ENCODE results near the gene DOK1.

DOK1 gene

DNA sequence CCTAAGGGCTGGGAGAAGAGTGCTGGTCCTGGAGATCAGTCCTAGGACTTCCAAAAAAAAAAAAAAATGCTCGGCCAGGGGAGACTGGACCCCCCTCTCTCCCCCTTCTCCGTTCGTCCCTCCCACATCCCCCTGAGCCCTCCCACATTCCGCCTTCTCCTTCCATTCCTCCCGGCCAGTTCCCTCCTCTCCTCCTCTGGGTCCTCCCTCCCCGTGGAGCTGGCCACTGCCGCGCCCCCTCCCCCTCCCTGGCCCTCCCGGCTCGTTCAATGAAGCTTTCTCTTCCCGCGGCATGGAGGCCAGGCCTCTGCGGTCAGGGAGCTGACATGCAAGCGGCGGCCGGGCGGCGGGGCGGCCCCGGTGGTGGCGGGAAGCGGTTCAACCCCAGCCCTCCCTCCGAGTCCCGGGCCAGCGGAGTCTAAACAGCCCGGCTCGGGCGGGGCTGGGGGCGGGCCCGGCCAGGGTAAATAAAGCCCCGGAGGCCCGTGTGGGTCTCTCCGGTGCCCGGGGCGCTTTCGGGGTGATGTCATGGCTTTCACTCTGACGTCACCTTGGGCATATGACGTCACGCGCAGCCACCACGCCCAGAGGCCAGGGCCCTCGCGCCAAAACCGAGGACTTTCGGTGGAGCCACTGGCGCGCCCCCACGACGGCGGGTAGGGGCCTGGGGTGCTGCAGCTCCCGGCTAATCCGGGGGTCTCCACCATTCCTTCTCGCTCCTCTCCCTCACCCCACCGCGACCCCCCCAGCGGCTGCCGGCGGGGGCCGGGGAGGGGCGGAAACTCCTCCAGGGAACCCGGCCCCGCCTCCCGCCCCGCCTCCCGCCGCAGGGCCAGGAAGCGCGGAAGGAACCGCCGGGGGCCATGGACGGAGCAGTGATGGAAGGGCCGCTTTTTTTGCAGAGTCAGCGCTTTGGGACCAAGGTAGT lies at the start of gene DOK1, which contains the start of gene LOXL3:
DOK1 (plus strand) TSS at position 829 of the 928 bp plus-strand sequence; CDS start at position 864, 35 bp downstream.
LOXL3 (minus strand) TSS at position 51 of the 928 bp plus-strand sequence. CDS start 1,308 bp downstream, outside the sequence.
- DNase-seq, result peak; percentile 46 to 69

DNA sequence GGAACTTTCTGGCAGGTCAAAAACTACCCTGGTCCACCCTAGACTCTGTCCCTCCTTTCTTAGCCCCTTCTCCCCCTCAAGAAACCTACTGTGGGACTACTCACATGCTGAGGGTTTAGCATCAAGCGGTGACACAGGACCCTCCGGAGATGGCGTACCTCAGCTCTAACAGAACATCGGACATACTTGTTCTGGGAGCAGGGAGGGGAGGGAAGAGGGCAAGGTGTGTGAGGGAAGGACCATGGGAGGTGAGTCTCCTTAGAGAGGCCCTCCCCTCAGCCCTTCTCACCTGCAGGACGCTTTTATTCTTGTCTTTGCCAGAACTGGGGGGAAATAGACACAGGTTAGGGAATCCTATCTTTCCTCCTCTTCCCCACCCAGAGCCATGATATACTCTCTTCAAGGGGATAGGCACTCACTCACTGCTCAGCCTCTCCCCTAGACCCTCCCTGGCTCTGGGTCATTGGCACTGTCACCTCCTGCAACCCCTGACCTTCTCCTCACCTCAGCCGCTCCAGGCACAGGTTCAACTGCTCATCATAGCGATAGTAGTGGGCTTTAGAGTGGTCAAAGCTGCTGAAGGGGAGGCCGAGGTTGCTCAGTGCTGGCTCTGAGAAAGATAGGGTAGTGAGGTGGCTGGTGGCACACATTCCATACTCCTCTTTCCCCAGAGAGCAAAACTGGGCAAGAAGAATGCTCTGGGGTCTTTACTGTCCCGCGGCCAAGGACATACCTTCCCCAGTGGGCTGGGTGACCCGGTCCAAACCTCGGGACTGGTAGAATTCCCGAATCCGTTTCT lies 48.9 kb upstream of the DOK1 start:
- DNase-seq, result no peak

DNA sequence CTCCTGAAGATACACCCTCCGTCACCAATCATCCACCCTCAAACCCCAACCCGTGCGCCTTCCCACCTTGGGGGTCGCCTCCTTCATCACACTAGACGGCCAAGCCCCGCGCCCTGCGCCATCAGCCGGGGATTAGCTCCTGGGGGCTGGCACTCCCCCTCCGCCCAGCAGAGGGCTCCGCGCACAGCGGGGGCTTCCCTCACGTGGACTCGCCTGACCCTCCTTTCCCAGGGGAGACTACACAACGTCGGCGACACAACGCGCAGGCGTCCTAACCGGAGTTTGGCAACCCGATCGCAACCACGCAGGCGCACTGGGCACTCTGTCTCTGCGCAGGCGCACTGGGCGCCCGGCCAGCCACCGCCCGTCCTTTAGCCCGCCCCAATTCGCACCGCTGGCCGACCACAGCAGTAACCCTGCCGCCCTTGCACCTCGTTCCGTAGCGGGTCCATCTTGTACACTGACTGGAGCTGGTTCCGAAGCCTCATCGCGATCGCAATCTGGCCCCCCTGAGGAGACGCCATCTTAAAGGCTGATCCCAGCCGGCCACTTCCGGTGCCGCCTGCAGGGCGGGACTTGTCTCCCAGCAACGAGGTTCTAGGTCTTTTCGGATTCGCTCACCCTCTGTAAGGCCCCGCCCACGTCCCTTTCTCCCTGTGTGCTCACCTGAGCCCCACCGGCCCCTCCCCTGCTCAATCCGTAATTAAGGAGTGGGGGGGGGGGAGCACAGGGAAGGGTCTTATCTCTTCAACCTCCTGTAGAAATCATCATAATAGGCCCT lies 47.2 kb upstream of the DOK1 start, which contains the start of gene PCGF1:
PCGF1 (minus strand) TSS at position 551 of the 781 bp plus-strand sequence; CDS start at position 524, 27 bp downstream.
- peak; percentile 89 to 98 for DNase-seq

DNA sequence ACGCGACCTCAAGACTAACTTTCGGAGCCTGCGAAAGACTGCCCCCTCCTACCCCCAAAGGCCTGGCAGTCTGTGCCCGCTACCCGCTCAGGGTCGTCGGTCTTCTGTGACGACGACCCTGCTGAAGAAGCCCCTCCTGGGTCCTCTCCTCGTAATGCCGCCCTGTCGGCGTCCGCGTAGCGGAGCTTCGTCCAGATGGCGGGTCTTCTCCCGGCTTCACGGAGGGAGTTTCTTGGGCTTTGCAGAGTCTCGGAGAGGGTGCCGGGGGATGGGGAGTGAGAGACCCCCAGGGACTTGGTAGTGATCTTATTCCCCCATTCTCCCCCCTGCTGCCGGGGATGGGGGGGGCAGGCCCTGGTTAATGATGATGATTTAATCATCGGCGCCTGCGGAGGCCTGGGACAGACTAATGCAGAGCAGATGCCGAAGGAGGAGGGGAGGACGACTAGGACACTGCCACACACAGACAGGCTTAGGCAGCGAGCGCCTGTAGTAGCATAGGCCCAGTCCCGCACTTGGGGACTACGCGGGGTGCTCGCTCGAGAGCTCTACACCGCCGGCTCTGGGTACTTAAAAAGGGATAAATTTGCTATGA lies 46.5 kb upstream of the DOK1 start:
- no peak for DNase-seq

DNA sequence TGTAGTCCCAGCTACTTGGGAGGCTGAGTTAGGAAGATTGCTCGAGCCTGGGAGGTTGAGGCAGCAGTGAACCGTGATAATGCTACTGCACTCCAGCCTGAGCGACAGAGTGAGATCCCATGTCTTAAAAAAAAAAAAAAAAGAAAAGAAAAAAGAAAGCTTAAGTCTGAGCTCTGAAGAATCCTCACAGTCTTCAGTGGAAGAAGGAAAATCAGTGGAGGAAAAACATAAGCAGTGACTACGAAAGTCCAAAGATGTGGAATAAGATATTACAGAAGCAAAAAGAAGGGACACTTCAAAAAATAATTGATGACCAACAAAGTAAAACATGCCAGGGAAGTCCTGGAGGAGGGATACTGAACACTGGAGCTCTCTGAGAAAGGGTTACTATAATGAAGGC lies 44.2 kb upstream of the DOK1 start:
- no peak for DNase-seq

DNA sequence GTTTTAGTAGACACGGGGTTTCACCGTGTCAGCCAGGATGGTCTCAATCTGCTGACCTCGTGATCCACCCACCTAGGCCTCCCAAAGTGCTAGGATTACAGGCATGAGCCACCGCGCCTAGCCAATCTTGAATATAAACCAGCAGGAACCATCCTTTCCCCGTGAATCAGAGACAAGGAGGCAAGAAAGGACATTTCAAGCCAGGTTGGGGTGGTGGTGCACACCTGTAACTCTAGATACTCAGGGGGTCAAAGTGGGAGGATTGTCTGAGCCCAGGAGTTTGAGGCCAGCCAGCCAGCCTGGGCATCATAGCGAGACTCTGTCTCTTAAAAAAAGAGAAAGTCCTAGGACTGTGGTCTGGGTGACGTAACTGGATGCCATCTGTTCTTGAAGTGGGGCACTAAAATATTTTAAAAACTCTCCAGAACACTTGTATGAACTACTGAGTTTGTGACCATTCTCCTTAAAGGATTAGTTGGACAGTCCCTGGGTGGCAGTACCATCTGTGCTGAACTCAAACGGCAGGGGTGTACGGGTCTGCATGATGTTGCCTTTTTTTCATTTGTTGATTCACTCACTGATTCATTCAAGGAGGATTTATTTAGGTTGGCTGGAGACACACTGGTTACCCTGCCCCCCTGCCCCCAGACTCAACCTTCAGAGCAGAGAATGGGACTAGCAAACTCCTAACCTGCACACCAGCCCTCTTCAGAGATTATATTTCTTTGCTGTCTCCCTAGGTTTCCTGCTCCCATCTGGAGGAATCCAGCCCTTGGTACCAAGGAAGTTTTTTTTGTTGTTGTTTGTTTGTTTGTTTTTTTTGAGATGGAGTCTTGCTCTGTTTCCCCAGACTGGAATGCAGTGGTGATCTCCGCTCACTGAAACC lies 43.2 kb upstream of the DOK1 start:
- DNase-seq, result no peak

DNA sequence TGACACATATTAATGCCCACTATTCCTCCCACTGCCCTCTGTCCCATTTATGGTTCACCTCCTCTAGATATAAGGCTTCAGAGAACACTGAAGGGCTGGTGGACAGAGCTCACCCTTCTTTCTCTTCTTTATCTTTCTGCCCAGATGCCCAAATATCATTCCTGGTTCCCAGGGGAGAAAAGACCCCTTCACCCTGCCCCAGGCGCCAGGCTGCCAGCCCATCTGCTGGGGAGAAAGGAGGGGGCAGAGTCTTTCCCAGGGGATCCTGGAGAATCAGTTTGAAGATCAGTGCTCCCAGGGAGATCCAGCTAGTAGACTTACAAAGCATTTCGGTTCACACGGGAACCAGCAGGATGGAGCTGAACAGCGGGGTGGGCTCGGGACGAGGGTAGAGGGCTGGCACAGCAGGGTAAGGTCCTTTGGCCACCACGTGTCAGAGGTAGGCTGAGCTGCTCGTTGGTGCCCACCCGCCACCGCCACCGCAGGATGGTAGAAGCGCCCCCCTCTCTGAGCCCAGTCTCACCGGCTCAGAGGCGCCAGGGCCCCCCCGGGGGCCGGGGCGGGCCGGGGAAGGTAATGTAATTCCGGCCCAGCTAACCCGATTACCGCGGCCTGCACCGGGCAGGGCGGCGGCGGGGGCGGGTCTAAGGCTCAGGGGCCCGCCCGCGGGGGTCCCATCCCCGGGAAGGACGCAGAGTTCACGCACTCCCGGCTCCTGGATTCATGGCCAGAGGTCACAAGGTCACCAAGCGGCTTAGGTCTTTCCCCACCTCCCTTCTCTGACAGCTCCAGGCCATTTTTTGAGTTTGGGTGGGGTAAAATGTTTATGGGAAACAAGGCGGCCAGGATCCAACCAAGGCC lies 41.5 kb upstream of the DOK1 start:
- no peak for DNase-seq

DNA sequence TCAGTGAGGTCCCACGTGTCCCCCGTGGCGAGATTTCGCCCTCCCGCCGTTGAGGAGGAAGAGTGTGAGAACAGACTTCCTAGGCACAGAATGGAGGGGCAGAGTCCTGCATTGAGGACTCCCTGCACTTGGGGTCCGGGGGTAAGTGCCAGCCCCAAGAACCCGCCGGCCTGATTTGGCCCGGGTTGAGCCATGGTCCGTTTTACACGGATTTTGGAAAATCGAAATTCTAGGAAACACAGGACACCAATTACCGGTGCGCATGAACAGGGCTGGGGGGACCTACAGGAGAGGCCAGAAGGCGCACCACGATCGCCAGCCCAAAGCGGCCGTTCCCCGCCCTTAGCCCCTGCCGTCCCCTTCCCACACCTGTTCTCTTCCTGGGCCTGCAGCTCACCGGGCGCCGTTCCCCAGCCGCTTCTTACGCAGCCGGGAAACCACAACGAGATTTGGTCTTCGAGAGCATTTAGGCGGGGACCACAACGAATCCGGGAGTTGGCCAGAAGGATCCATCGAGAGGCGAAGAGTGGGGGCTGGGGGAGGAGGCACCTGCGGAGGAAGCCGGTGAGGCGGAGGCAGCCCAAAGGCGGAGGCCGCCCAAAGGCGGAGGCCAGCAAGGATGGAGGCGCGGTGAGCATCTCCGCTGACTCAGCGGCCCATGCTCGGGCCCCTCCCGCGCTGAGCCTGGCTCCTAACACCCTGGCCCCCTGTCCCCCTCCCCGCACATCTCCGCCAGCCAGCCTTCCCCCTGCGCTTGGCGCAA lies 40.7 kb upstream of the DOK1 start:
- no peak for DNase-seq

DNA sequence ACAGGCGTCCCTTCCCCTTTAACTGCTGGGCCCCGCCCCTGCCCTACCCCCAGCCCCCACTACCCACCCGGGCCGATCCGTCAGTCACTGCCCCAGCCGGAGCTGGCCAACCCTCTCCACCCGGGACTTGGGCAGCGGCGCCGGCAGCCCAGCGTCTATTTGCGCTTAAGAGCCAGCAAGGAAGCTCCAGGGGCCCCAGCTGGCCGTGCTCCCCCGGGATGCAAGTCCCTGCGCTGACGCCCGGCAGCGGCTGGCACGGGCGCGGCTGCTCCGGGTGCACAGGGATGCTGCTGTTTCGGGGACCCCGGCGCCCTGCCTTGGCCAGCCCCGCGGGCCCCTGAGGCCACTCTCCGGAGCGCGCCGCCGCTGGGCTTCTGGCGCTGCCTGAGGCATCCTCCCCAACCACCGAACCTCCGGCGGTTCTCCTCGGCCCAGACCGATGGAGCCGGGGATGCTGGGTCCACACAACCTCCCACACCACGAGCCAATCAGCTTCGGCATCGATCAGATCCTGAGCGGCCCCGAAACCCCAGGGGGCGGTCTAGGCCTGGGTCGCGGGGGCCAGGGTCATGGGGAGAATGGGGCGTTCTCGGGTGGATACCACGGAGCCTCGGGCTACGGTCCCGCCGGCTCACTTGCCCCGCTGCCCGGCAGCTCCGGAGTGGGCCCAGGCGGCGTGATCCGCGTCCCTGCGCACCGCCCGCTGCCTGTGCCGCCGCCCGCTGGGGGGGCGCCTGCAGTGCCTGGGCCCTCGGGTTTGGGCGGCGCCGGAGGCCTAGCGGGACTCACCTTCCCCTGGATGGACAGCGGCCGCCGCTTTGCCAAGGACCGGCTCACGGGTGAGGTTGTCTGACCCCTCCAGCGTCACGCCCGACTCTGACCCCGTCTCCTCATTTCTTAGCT lies 39.9 kb upstream of the DOK1 start, which contains the start of gene TLX2:
TLX2 (plus strand) TSS at position 83 of the 903 bp plus-strand sequence; CDS start at position 440, 357 bp downstream.
- DNase-seq, result no peak

DNA sequence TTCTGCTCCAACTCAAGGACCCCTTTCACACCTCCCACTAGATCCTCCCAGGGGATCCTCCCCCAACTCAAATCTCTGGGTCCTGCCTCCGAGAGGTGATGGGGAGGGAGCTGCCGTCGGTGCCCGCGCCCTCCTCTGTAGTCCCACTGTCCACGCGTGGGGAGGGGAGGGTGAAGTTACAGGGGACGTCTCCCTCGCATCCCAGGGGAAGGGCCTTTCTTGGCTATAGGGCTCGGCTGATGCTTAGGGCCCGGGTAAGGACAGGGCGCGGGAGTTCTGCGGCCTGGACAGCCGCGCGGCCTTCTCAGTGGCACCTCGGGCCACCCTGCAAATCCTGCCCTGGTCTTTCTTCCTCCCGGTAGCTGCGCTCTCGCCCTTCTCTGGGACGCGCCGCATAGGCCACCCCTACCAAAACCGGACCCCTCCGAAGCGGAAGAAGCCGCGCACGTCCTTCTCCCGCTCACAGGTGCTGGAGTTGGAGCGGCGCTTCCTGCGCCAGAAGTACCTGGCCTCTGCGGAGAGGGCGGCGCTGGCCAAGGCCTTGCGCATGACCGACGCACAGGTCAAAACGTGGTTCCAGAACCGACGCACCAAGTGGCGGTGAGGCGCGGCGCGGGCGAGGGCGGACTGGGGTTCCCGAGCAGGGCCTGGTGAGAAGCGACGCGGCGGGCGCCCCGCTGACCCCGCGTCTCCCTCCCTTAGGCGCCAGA lies 39.1 kb upstream of the DOK1 start:
- no peak for DNase-seq

DNA sequence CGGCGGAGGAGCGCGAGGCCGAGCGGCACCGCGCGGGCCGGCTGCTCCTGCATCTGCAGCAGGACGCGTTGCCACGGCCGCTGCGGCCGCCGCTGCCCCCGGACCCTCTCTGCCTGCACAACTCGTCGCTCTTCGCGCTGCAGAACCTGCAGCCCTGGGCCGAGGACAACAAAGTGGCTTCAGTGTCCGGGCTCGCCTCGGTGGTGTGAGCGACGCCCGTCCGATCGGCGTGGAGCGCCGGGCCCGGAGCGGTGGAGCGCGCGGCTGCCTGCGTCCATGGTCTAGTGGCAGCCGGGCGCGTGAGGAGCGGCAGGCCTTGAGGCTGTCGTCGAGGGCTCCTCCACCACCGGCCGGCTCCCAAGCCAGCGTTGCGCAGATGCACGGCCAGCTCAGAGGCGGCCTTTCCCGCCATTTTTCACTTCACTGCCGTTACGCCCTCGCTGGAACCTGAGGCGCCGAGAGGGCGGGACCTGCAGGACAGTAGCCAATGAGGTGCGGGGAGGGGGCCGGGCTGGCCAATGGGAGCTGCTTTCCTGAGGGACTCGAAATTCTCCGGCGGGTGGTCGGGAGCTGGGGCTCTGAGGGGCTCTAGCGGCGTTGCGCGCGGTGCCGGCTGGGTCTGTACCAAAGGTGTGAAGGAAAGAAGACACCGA lies 38.4 kb upstream of the DOK1 start:
- DNase-seq, result peak in 1 of 2 donors; percentile 22

DNA sequence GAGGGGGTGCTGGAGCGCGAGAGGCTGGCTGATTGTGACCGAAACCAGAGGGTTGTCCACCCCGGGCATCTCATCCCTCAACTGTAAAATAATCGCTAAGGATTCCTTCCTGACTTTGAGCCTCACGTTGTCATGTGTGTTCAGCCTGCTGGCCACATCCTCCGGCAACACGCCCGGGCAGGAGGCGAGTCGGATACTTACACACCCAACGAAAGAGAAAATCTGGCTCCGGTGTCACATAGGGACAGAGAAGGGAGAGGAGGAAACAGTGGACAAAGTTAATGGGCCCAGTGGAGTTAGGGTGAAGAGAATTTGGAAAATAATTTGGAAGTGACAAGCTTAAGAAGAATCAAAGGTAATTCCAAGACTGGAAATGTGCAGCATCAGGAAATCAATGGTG lies 37.9 kb upstream of the DOK1 start:
- no peak for DNase-seq

DNA sequence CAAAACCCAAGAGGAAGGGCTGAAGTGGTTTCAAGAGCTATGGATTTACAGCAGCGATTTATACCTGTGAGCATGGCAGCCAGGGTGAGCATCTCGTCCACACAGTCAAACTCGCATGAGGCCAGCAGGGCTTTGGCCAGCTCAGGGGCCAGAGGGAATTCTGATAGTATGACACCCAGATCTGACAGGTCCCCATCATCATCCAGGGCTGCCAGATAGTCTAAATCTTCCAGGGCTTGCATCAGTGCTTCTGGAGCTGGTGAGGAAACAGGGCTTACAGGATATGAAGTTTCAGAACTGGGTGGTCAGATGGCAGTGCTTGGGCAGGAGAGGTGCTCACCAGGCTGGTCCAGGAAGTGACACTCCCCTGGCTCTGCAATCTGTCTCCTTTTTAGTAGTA lies 32.0 kb upstream of the DOK1 start:
- no peak for DNase-seq

DNA sequence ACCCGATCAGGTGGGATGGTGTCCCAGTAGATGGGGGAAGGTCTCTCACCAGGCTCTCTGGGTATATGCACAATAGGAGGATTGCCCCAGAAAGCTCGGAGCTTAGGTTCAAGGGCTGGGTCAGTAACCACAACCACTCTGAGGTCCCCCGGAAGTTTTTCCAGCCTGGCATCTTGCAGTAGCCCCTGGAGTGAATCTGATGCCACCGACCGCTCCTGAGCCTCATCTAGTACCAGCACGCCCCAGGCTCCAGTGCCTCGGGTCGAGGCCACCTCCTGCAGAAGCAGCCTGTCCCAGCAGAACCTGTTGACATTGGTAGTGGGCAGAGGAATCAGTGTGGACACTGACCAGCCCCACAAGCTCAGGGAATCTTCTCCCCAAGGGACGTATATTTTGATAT lies 30.5 kb upstream of the DOK1 start:
- no peak for DNase-seq

DNA sequence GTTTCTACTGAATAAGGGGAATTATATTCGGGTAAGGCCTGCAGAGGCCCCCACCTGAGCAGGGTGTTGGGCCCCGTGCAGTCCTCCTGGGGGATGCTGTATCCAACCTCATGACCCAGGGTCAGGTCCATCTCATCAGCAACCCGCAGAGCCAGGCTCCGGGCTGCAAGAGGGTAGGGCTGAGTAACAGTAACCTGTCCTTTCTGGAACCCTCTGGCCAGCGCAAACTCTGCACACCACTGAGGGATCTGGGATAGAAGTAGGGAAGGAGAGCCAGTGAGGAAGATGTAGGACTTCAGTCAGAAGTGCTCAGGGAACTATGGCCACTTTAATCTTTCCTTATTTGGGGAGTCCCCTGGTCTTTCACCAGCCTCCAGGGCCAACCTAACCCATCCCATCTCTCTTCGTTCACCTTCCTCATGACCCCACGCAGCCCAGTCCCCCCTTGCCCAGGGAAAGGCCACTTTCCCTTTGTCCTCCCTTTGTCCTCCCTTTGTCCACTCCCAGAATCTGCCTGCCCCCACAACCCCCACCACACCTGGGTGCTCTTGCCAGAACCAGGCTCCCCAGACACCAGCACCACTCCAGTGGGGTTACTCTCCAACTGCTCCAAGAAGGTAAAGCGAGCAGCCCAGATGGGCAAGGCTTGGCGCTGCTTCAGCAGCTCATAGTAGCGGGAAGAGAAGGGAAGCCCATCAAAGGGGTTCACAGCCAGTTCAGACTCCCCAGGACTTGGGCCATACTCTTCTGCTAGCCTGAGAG lies 29.4 kb upstream of the DOK1 start:
- no peak for DNase-seq
